MM.1S (cell line): ENCODE results near the gene COX10.

Experiments used
- DNase-seq: peaks from one replicate; pipeline ENCODE4 v3.0.0-alpha.2; 2015
- H2AFZ ChIP-seq: fragments of 300-600 bp; sonication (generic); 2 replicates; pipeline ENCODE4 v1.6.0; 2016; ENCODE audit warnings: antibody characterized with exemption, low read length
- H3F3A ChIP-seq: fragments of 300-600 bp; sonication (generic); 2 replicates; pipeline ENCODE4 v1.6.1; 2016; ENCODE audit warnings: mild to moderate bottlenecking, antibody characterized with exemption, low read length, moderate library complexity, mixed read lengths; ENCODE audit not compliant: insufficient read depth
- H3K27ac ChIP-seq: fragments of 300-600 bp; sonication (generic); 2 replicates; pipeline ENCODE4 v1.5.1; 2016; ENCODE audit warnings: mild to moderate bottlenecking, low read length
- H3K27me3 ChIP-seq: fragments of 300-600 bp; sonication (generic); replicated peaks from 2 replicates; pipeline ENCODE4 v1.6.0; 2016; ENCODE audit warnings: low read length; ENCODE audit not compliant: insufficient read depth
- H3K36me3 ChIP-seq: fragments of 300-600 bp; sonication (generic); replicated peaks from 2 replicates; pipeline ENCODE4 v1.6.1; 2016; ENCODE audit warnings: mild to moderate bottlenecking, low read length, mixed read lengths; ENCODE audit not compliant: insufficient read depth
- H3K4me1 ChIP-seq: fragments of 300-600 bp; sonication (generic); 2 replicates; pipeline ENCODE4 v1.6.1; 2016; ENCODE audit warnings: low read length, mixed read lengths
- H3K4me2 ChIP-seq: fragments of 300-600 bp; sonication (generic); 2 replicates; pipeline ENCODE4 v1.6.0; 2016; ENCODE audit warnings: low read depth, low read length
- H3K4me3 ChIP-seq: fragments of 300-600 bp; sonication (generic); 2 replicates; pipeline ENCODE4 v1.5.1; 2016; ENCODE audit warnings: low read length, mixed read lengths
- H3K79me2 ChIP-seq: fragments of 300-600 bp; sonication (generic); 2 replicates; pipeline ENCODE4 v1.6.1; 2016; ENCODE audit warnings: mixed run types, low read length, mixed read lengths
- H3K9ac ChIP-seq: fragments of 300-600 bp; sonication (generic); 2 replicates; pipeline ENCODE4 v1.6.1; 2016; ENCODE audit warnings: low read length, mixed read lengths
- H3K9me2 ChIP-seq: fragments of 300-600 bp; sonication (generic); replicated peaks from 2 replicates; pipeline ENCODE4 v1.6.1; 2016; ENCODE audit warnings: mild to moderate bottlenecking, low read length, mixed read lengths; ENCODE audit not compliant: insufficient read depth
- H3K9me3 ChIP-seq: fragments of 300-600 bp; sonication (generic); replicated peaks from 2 replicates; pipeline ENCODE4 v1.6.1; 2016; ENCODE audit warnings: mild to moderate bottlenecking, low read length, mixed read lengths; ENCODE audit not compliant: insufficient read depth
- H4K20me1 ChIP-seq: fragments of 300-600 bp; sonication (generic); 2 replicates; pipeline ENCODE4 v1.6.1; 2016; ENCODE audit warnings: mild to moderate bottlenecking, low read length, moderate library complexity, mixed read lengths; ENCODE audit not compliant: insufficient read depth
- CTCF ChIP-seq: fragments of 300-600 bp; sonication (generic); IDR thresholded peaks from 2 replicates; pipeline ENCODE4 v1.5.1; 2016; ENCODE audit warnings: antibody characterized with exemption, low read length, mixed read lengths
- EZH2 ChIP-seq: fragments of 300-600 bp; sonication (generic); optimal IDR thresholded peaks from 2 replicates; pipeline ENCODE3; 2017; ENCODE audit warnings: low read depth, mild to moderate bottlenecking, antibody characterized with exemption, low read length, mixed read lengths
- EZH2phosphoT487 ChIP-seq: fragments of 300-600 bp; sonication (generic); IDR thresholded peaks from 2 replicates; pipeline ENCODE4 v1.6.1; 2018; ENCODE audit warnings: antibody characterized with exemption, low read length

COX10 gene

GRCh38 chr17:14197057-14197456 lies 127.8 kb downstream of the COX10 start:
- no peak overlapping the region for H3K4me3 ChIP-seq
- H3K27me3 ChIP-seq, result no peaks in the 10 kb centered on the region
- no peaks in the 10 kb centered on the region for H3K9me3 ChIP-seq
- H3K36me3 ChIP-seq, result no peaks in the 10 kb centered on the region
- no peak overlapping the region for H3K4me2 ChIP-seq
- no peaks in the 10 kb centered on the region for H3K9me2 ChIP-seq
- no peaks in the 10 kb centered on the region for H3K79me2 ChIP-seq
- H3K27ac ChIP-seq, result no peak overlapping the region
- DNase-seq, result no peak
- TF ChIP-seq EZH2phosphoT487 (no peak), EZH2 (no peak), CTCF (no peak)
- H3K4me1 ChIP-seq, result no peaks in the 10 kb centered on the region
- H3K9ac ChIP-seq, result no peak overlapping the region
- H2AFZ ChIP-seq, result no peak overlapping the region
- no peaks in the 10 kb centered on the region for H3F3A ChIP-seq
- no peaks in the 10 kb centered on the region for H4K20me1 ChIP-seq

- no peak overlapping the region for H3K9ac ChIP-seq
- TF ChIP-seq CTCF (no peak), EZH2phosphoT487 (no peak), EZH2 (no peak)
- H3K27me3 ChIP-seq, result no peaks in the 10 kb centered on the region
- H3K4me2 ChIP-seq, result no peak overlapping the region
- no peaks in the 10 kb centered on the region for H4K20me1 ChIP-seq
- no peaks in the 10 kb centered on the region for H3K9me3 ChIP-seq
- no peaks in the 10 kb centered on the region for H3K79me2 ChIP-seq
- no peaks in the 10 kb centered on the region for H3K4me1 ChIP-seq
- no peaks in the 10 kb centered on the region for H3K9me2 ChIP-seq
- H3K27ac ChIP-seq, result no peak overlapping the region
- H2AFZ ChIP-seq, result no peak overlapping the region
- H3K36me3 ChIP-seq, result no peaks in the 10 kb centered on the region
- H3K4me3 ChIP-seq, result no peak overlapping the region
- H3F3A ChIP-seq, result no peaks in the 10 kb centered on the region
- DNase-seq, result no peak
These were observed 128.3 kb downstream of the COX10 start for GRCh38 chr17:14197586-14197985.

GRCh38 chr17:14198013-14198412 lies 128.7 kb downstream of the COX10 start:
- no peaks in the 10 kb centered on the region for H3K79me2 ChIP-seq
- TF ChIP-seq EZH2 (no peak), CTCF (no peak), EZH2phosphoT487 (no peak)
- H3K27me3 ChIP-seq, result no peaks in the 10 kb centered on the region
- H3K9me2 ChIP-seq, result no peaks in the 10 kb centered on the region
- H3K9ac ChIP-seq, result no peak overlapping the region
- no peak overlapping the region for H3K4me2 ChIP-seq
- no peaks in the 10 kb centered on the region for H3K9me3 ChIP-seq
- DNase-seq, result no peak
- H4K20me1 ChIP-seq, result no peaks in the 10 kb centered on the region
- no peak overlapping the region for H3K4me3 ChIP-seq
- no peaks in the 10 kb centered on the region for H3K36me3 ChIP-seq
- no peaks in the 10 kb centered on the region for H3K4me1 ChIP-seq
- H2AFZ ChIP-seq, result no peak overlapping the region
- no peaks in the 10 kb centered on the region for H3F3A ChIP-seq
- no peak overlapping the region for H3K27ac ChIP-seq
